B cell (primary cell): ENCODE results near the gene NACC1.

ENCODE experiments used
- EZH2 ChIP-seq: IDR thresholded peaks from 2 replicates; pipeline ENCODE4 v1.6.1; 2012; ENCODE audit warnings: borderline replicate concordance, low read depth, mild to moderate bottlenecking, moderate library complexity, low read length; ENCODE audit not compliant: insufficient read depth, poor library complexity, severe bottlenecking
- TF ChIP-seq, protein P1 (sequence below): fragments of 200-600 bp; IDR thresholded peaks from one replicate; pipeline ENCODE4 v1.8.0; 2022; ENCODE audit warnings: antibody characterized with exemption, mild to moderate bottlenecking

DNA sequence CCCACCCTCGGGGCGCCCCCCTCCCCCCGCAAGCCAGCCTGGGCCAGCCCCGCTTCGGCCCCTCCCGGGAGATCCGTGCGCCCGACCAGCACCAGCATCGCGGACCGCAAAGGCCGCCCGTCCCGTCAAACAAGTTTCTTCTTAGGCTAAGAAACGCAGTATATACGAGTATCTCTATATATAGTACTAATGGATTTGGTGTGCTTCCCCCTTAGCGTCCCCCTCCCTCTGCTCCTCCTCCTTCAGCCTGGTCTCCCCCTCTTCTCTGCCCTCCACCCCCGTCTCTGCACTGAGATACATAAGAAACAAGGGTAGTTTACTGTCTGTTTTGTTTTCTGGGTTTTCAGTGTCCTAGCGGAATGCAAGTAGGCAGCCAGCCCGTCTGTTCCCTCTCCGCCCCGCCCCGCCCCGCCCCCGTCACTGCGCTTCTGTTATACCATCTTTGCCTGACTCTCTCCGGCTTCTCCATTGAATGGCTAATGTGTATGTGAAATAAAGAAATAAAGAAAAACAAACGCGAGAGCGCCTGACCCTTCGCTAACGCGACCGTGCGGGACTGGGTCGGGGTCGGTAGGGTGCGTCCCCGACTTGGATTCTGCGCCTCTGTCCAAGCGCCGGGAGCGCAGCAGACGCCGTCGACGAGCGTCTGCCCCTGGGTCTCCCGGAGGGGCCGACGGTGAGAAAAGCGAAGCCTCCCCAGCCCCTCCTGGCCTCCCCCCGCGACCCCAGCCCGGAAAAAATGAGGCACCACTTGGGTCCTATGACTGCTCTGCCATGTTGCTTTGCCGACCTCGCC, 19.6 kb upstream of the NACC1 start:
- TF ChIP-seq, protein P1, sequence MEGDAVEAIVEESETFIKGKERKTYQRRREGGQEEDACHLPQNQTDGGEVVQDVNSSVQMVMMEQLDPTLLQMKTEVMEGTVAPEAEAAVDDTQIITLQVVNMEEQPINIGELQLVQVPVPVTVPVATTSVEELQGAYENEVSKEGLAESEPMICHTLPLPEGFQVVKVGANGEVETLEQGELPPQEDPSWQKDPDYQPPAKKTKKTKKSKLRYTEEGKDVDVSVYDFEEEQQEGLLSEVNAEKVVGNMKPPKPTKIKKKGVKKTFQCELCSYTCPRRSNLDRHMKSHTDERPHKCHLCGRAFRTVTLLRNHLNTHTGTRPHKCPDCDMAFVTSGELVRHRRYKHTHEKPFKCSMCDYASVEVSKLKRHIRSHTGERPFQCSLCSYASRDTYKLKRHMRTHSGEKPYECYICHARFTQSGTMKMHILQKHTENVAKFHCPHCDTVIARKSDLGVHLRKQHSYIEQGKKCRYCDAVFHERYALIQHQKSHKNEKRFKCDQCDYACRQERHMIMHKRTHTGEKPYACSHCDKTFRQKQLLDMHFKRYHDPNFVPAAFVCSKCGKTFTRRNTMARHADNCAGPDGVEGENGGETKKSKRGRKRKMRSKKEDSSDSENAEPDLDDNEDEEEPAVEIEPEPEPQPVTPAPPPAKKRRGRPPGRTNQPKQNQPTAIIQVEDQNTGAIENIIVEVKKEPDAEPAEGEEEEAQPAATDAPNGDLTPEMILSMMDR, result no peak
- no peak for TF ChIP-seq EZH2
